ENCODE measurements around the gene EIF2AK2.

GRCh38 chr2:37080689-37081088, 76.1 kb downstream of the EIF2AK2 start:
- TF ChIP-seq FOXM1 (IDR thresholded peaks at IDR 0.05; ENCODE audit: borderline replicate concordance) (no peak), CTBP1 (IDR thresholded peaks at IDR 0.05; ENCODE audit: borderline replicate concordance) (no peak), SUZ12 (IDR thresholded peaks at IDR 0.05) (no peak), TARDBP (IDR thresholded peaks at IDR 0.05) (no peak), ZNF384 (IDR thresholded peaks at IDR 0.05) (no peak), FOXA1 (IDR thresholded peaks at IDR 0.05) (no peak), LEF1 (IDR thresholded peaks at IDR 0.05; ENCODE audit: borderline replicate concordance) (no peak)

Data from HEK293T (cell line).